GM23248 (cell line): Measurements from ENCODE around the gene COL3A1. TPM values are rescaled to one million over a fixed set of nuclear protein-coding genes. Genes with fewer than 3 reads are reported as not detected.

ENCODE experiments used
- DNase-seq: peaks from one replicate; pipeline ENCODE4 v3.0.0-alpha.2; 2015
- H2AFZ ChIP-seq: fragments of 200-600 bp; sonication (generic); 2 replicates; pipeline ENCODE4 v1.6.1; 2016; ENCODE audit warnings: antibody characterized with exemption
- H3F3A ChIP-seq: fragments of 200-600 bp; sonication (generic); 2 replicates; pipeline ENCODE4 v1.6.1; 2016; ENCODE audit warnings: mild to moderate bottlenecking, antibody characterized with exemption, mixed run types; ENCODE audit not compliant: insufficient read depth
- H3K27ac ChIP-seq: fragments of 200-600 bp; sonication (generic); 2 replicates; pipeline ENCODE4 v1.5.1; 2016; ENCODE audit warnings: mild to moderate bottlenecking
- H3K27me3 ChIP-seq: fragments of 200-600 bp; sonication (generic); replicated peaks from 2 replicates; pipeline ENCODE4 v1.6.1; 2016; ENCODE audit warnings: mild to moderate bottlenecking; ENCODE audit not compliant: insufficient read depth
- H3K36me3 ChIP-seq: fragments of 200-600 bp; sonication (generic); 2 replicates; pipeline ENCODE4 v1.6.1; 2016; ENCODE audit warnings: low read depth, mild to moderate bottlenecking
- H3K4me1 ChIP-seq: fragments of 200-600 bp; sonication (generic); 2 replicates; pipeline ENCODE4 v1.6.1; 2016; ENCODE audit warnings: mild to moderate bottlenecking; ENCODE audit not compliant: insufficient read depth
- H3K4me2 ChIP-seq: fragments of 200-600 bp; sonication (generic); one replicate; pipeline ENCODE4 v1.6.1; 2016; ENCODE audit warnings: mild to moderate bottlenecking; ENCODE audit not compliant: unreplicated experiment
- H3K4me3 ChIP-seq: fragments of 200-600 bp; sonication (generic); 2 replicates; pipeline ENCODE4 v1.5.1; 2016; ENCODE audit warnings: mild to moderate bottlenecking
- H3K79me2 ChIP-seq: fragments of 200-600 bp; sonication (generic); 2 replicates; pipeline ENCODE4 v1.6.1; 2016; ENCODE audit warnings: mild to moderate bottlenecking; ENCODE audit not compliant: insufficient read depth
- H3K9ac ChIP-seq: fragments of 200-600 bp; sonication (generic); 2 replicates; pipeline ENCODE4 v1.6.1; 2016; ENCODE audit warnings: mild to moderate bottlenecking
- H3K9me2 ChIP-seq: fragments of 200-600 bp; sonication (generic); 2 replicates; pipeline ENCODE4 v1.6.1; 2016; ENCODE audit warnings: mixed run types, mild to moderate bottlenecking, moderate library complexity; ENCODE audit not compliant: insufficient read depth
- H3K9me3 ChIP-seq: fragments of 200-600 bp; sonication (generic); one replicate; pipeline ENCODE4 v1.6.1; 2017; ENCODE audit warnings: low read depth
- H4K20me1 ChIP-seq: fragments of 200-600 bp; sonication (generic); 2 replicates; pipeline ENCODE4 v1.6.0; 2016; ENCODE audit not compliant: insufficient read depth
- EZH2 ChIP-seq: fragments of 200-600 bp; sonication (generic); IDR thresholded peaks from 2 replicates; pipeline ENCODE4 v1.6.1; 2018; ENCODE audit warnings: antibody characterized with exemption, mild to moderate bottlenecking; ENCODE audit not compliant: insufficient read depth, poor library complexity, severe bottlenecking
- EZH2phosphoT487 ChIP-seq: fragments of 200-600 bp; sonication (generic); IDR thresholded peaks from 2 replicates; pipeline ENCODE4 v1.6.1; 2018; ENCODE audit warnings: antibody characterized with exemption, moderate library complexity, mild to moderate bottlenecking, low read depth; ENCODE audit not compliant: insufficient read depth
- WGBS, 2 experiments: methylation state at CpG; one replicate each; pipeline ENCODE4 v1.1.6; 2015 to 2017; ENCODE audit warnings: low lambda C conversion rate in 2 of 2, low coverage in 1 of 2; ENCODE audit errors: missing lambda C conversion rate in 2 of 2; 5-methylcytosine and 5-hydroxymethylcytosine counted together
- in situ Hi-C: fragments of 300-500 bp; cut with MboI; formaldehyde crosslinking; loops from 2 replicates; pipeline ENCODE4 v1.15.0; 2020
- polyA plus RNA-seq: library from polyadenylated mRNA; unstranded; fragments of >200 nt; fragmentation: Nextera tagmentation; extraction: Ambion mirVana; gene quantifications from 2 replicates; pipeline ENCODE4 v1.2.1, GENCODE V29; 2016
- total RNA-seq: library from RNA; depleted of rRNA; stranded (reverse); fragments of >200 nt; shearing (Covaris generic); gene quantifications from 2 replicates; pipeline ENCODE4 v1.2.3, GENCODE V29; 2014

The COL3A1 gene
- total and polyA plus RNA-seq, 2 experiments from 2014 or later: 977 to 2,153 TPM

- in situ Hi-C loops: no loop called here
- WGBS, 2 experiments: 16 to 17% methylated on average over 5 of the region's 5 CpGs
- no peak overlapping the region for H3K4me3 ChIP-seq
These were observed 17.2 kb upstream of the COL3A1 start for GRCh38 chr2:188956961-188957360.

GRCh38 chr2:188957646-188958045 lies 16.5 kb upstream of the COL3A1 start:
- H3K4me3 ChIP-seq: no peak overlapping the region
- TF ChIP-seq EZH2phosphoT487 (no peak), EZH2 (no peak)
- H3K9me2 ChIP-seq: no peaks in the 10 kb centered on the region; the same call in 1 of the 2 replicates
- H3F3A ChIP-seq: no peaks in the 10 kb centered on the region
- H4K20me1 ChIP-seq: no peaks in the 10 kb centered on the region
- H3K4me2 ChIP-seq: no peak overlapping the region
- no peaks in the 10 kb centered on the region for H3K4me1 ChIP-seq
- H3K9ac ChIP-seq: no peak overlapping the region
- DNase-seq: no peak
- no peaks in the 10 kb centered on the region for H3K9me3 ChIP-seq
- in situ Hi-C loops: no loop called here
- WGBS, 2 experiments: 67 to 68% methylated on average over 1 of the region's 1 CpG
- H2AFZ ChIP-seq: 0 out of 2 replicates have a peak overlapping the region, but pooled peaks have one; percentile 50
- H3K36me3 ChIP-seq: no peaks in the 10 kb centered on the region
- H3K27ac ChIP-seq: no peak overlapping the region
- no peaks in the 10 kb centered on the region for H3K79me2 ChIP-seq
- no peaks in the 10 kb centered on the region for H3K27me3 ChIP-seq

More at GRCh38 chr2:188956961-188957360, 17.2 kb upstream of the COL3A1 start:
- Histone ChIP-seq H3K27ac (no peak overlapping the region), H3K79me2 (no peaks in the 10 kb centered on the region), H3K27me3 (no peaks in the 10 kb centered on the region), H4K20me1 (no peaks in the 10 kb centered on the region), H3K4me2 (no peak overlapping the region), H3K9me2 (no peaks in the 10 kb centered on the region; the same call in 1 of the 2 replicates), H3K4me1 (no peaks in the 10 kb centered on the region), H3K9me3 (no peaks in the 10 kb centered on the region), H3F3A (no peaks in the 10 kb centered on the region), H3K9ac (no peak overlapping the region), H3K36me3 (no peaks in the 10 kb centered on the region), H2AFZ (peak overlapping the region; percentile 50; the same call in 1 of the 2 replicates)
- DNase-seq: no peak
- TF ChIP-seq EZH2 (no peak), EZH2phosphoT487 (no peak)

- no peak for TF ChIP-seq EZH2
- TF ChIP-seq EZH2phosphoT487: no peak
- no peak overlapping the region for H3K9ac ChIP-seq
- no peaks in the 10 kb centered on the region for H3K27me3 ChIP-seq
- no peaks in the 10 kb centered on the region for H3K79me2 ChIP-seq
- 16 to 17% methylated on average over 3 of the region's 3 CpGs for WGBS, 2 experiments
- no peak overlapping the region for H3K4me3 ChIP-seq
- H3K4me1 ChIP-seq: 0 out of 2 replicates have a peak, but pooled peaks cover 9% of the 10 kb centered on the region
- H3K4me2 ChIP-seq: peak overlapping the region; percentile 23
- peak; percentile 33 for DNase-seq
- peaks cover 2% of the 10 kb centered on the region; the same call in 1 of the 2 replicates for H3F3A ChIP-seq
- in situ Hi-C loops: no loop called here
- H3K27ac ChIP-seq: no peak overlapping the region
- H3K9me3 ChIP-seq: no peaks in the 10 kb centered on the region
- no peaks in the 10 kb centered on the region for H3K36me3 ChIP-seq
- no peaks in the 10 kb centered on the region for H4K20me1 ChIP-seq
- H2AFZ ChIP-seq: peak overlapping the region; percentile 50; the same call in 1 of the 2 replicates
- H3K9me2 ChIP-seq: no peaks in the 10 kb centered on the region
These were observed 10.4 kb upstream of the COL3A1 start for GRCh38 chr2:188963741-188964140.

GRCh38 chr2:188964976-188965546 lies 9.1 kb upstream of the COL3A1 start:
- Histone ChIP-seq H3K4me2 (no peak overlapping the region), H3K4me3 (no peak overlapping the region), H3K79me2 (no peaks in the 10 kb centered on the region), H3K4me1 (peaks cover 21% of the 10 kb centered on the region), H3K36me3 (no peaks in the 10 kb centered on the region), H3K27ac (no peak overlapping the region), H3K9ac (no peak overlapping the region), H4K20me1 (no peaks in the 10 kb centered on the region), H3K27me3 (no peaks in the 10 kb centered on the region), H3K9me3 (no peaks in the 10 kb centered on the region), H3K9me2 (no peaks in the 10 kb centered on the region), H3F3A (peaks cover 12% of the 10 kb centered on the region), H2AFZ (no peak overlapping the region)
- in situ Hi-C loops: no loop called here
- TF ChIP-seq EZH2phosphoT487 (no peak), EZH2 (no peak)
- DNase-seq: no peak
- 26 to 29% methylated on average over 1 of the region's 1 CpG for WGBS, 2 experiments

- H3K9me2 ChIP-seq: no peaks in the 10 kb centered on the region
- in situ Hi-C loops: no loop called here
- TF ChIP-seq EZH2: no peak
- no peak for TF ChIP-seq EZH2phosphoT487
- peaks cover 26% of the 10 kb centered on the region for H3K4me1 ChIP-seq
- no peaks in the 10 kb centered on the region for H3K79me2 ChIP-seq
- no peak for DNase-seq
- no peaks in the 10 kb centered on the region for H3K36me3 ChIP-seq
- no peaks in the 10 kb centered on the region for H4K20me1 ChIP-seq
- no peak overlapping the region for H3K27ac ChIP-seq
- H3K27me3 ChIP-seq: no peaks in the 10 kb centered on the region
- no peaks in the 10 kb centered on the region for H3K9me3 ChIP-seq
- H3K4me2 ChIP-seq: no peak overlapping the region
- H2AFZ ChIP-seq: no peak overlapping the region
- H3K9ac ChIP-seq: no peak overlapping the region
- WGBS, 2 experiments: 66 to 72% methylated on average over 2 of the region's 2 CpGs
- H3F3A ChIP-seq: peaks cover 17% of the 10 kb centered on the region
- H3K4me3 ChIP-seq: no peak overlapping the region
These were observed 8.6 kb upstream of the COL3A1 start for GRCh38 chr2:188965563-188965962.
